ENCODE results near the gene GJA3. TPM values are rescaled to one million over a fixed set of nuclear protein-coding genes. Genes with fewer than 3 reads are reported as not detected.

Gene GJA3
- total RNA-seq, 1 donor from 2014 or later, result 0.59 TPM

DNA sequence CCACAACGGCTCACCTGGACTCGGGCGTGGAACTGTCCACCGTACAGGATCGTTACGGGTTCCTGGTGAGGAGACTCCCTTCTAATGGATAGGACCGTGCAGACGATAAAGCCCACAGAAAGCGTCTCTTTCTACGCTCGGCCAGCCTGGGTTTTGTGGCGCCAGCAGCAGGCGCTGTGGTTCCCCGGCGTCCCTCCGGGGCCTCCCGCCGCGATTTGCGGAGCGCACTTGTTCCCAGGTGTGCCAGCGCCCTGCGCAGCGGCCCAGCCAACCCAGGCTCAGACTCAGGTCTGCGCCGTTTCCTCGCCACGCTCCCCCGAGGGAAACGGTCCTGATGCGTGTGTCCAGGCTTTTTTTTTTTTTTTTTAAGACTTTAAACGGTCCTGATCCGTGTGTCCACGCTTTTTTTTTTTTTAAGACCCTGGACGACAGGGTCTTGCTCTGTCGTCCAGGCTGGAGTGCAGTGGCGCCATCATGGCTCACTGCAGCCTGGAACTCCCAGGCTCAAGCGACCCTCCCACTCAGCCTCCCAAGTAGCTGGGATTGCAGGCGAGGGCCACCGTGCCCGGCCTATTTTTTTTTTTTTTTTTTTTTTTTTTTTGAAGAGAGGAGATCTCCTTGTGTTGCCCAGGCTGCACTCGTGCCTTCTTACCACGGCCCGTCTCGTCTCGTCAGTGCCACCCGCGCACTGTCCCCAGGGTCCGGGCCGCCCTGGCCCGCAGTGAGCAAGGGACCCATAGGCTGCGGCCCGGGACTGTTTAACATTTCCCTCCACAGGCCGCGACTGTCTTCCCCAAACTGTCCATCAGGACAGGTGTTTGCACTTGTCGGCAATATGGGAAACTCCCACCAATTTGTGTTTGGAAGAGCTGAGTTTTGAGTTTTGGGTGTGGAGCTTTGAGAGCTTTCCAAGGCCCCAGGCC lies 23.8 kb downstream of the GJA3 start:
- Mint-ChIP-seq H3K4me3 (ENCODE audit: unreplicated experiment) (no peak overlapping the region), H3K27me3 (ENCODE audit: low read depth, unreplicated experiment) (peaks cover 32% of the 10 kb centered on the region), H3K4me1 (ENCODE audit: low read depth, unreplicated experiment) (no peaks in the 10 kb centered on the region), H3K9me3 (ENCODE audit: unreplicated experiment) (no peaks in the 10 kb centered on the region), H3K27ac (ENCODE audit: unreplicated experiment) (no peak overlapping the region), H3K36me3 (ENCODE audit: low read depth, unreplicated experiment) (no peaks in the 10 kb centered on the region)
- H3K4me3 ChIP-seq (ENCODE audit: insufficient read depth, low read depth, low read length), result no peak overlapping the region
- H3K36me3 ChIP-seq (ENCODE audit: insufficient read depth, low read length), result no peaks in the 10 kb centered on the region
- no peaks in the 10 kb centered on the region for H3K79me2 ChIP-seq (ENCODE audit: insufficient read depth, low read length)
- FAIRE-seq, result no peak
- peaks cover 33% of the 10 kb centered on the region for H3K27me3 ChIP-seq (ENCODE audit: insufficient read depth, low read length)
- H3K4me1 ChIP-seq (ENCODE audit: insufficient read depth, low read length), result no peaks in the 10 kb centered on the region
- no peaks in the 10 kb centered on the region for H3K9me3 ChIP-seq (ENCODE audit: insufficient read depth, low read depth, low read length)
- H2AFZ ChIP-seq (ENCODE audit: low read depth, low read length), result no peak overlapping the region
- TF ChIP-seq, protein P1, sequence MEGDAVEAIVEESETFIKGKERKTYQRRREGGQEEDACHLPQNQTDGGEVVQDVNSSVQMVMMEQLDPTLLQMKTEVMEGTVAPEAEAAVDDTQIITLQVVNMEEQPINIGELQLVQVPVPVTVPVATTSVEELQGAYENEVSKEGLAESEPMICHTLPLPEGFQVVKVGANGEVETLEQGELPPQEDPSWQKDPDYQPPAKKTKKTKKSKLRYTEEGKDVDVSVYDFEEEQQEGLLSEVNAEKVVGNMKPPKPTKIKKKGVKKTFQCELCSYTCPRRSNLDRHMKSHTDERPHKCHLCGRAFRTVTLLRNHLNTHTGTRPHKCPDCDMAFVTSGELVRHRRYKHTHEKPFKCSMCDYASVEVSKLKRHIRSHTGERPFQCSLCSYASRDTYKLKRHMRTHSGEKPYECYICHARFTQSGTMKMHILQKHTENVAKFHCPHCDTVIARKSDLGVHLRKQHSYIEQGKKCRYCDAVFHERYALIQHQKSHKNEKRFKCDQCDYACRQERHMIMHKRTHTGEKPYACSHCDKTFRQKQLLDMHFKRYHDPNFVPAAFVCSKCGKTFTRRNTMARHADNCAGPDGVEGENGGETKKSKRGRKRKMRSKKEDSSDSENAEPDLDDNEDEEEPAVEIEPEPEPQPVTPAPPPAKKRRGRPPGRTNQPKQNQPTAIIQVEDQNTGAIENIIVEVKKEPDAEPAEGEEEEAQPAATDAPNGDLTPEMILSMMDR (IDR thresholded peaks at IDR 0.05; ENCODE audit: insufficient read depth, low read depth, low read length), result peak; percentile 12
- TF ChIP-seq EZH2 (IDR thresholded peaks at IDR 0.05; ENCODE audit: insufficient read depth, low read length), result no peak
- H4K20me1 ChIP-seq (ENCODE audit: insufficient read depth, low read length), result no peaks in the 10 kb centered on the region
- peak overlapping the region; percentile 55 for H3K4me2 ChIP-seq (ENCODE audit: low read length)
- no peak overlapping the region for H3K27ac ChIP-seq (ENCODE audit: low read depth, low read length)
- no peak overlapping the region for H3K9ac ChIP-seq (ENCODE audit: low read length)
- no peak for DNase-seq (ENCODE audit: low read depth)

- Histone ChIP-seq H3K4me1 (ENCODE audit: insufficient read depth, low read length) (no peaks in the 10 kb centered on the region), H3K4me2 (ENCODE audit: low read length) (no peak overlapping the region), H3K27ac (ENCODE audit: low read depth, low read length) (no peak overlapping the region), H2AFZ (ENCODE audit: low read depth, low read length) (no peak overlapping the region), H3K27me3 (ENCODE audit: insufficient read depth, low read length) (peaks cover 15% of the 10 kb centered on the region), H3K4me3 (ENCODE audit: insufficient read depth, low read depth, low read length) (no peak overlapping the region), H4K20me1 (ENCODE audit: insufficient read depth, low read length) (no peaks in the 10 kb centered on the region), H3K9me3 (ENCODE audit: insufficient read depth, low read depth, low read length) (no peaks in the 10 kb centered on the region), H3K36me3 (ENCODE audit: insufficient read depth, low read length) (no peaks in the 10 kb centered on the region), H3K9ac (ENCODE audit: low read length) (no peak overlapping the region), H3K79me2 (ENCODE audit: insufficient read depth, low read length) (no peaks in the 10 kb centered on the region)
- peaks cover 18% of the 10 kb centered on the region for H3K27me3 Mint-ChIP-seq (ENCODE audit: low read depth, unreplicated experiment)
- H3K4me3 Mint-ChIP-seq (ENCODE audit: unreplicated experiment), result no peak overlapping the region
- no peaks in the 10 kb centered on the region for H3K4me1 Mint-ChIP-seq (ENCODE audit: low read depth, unreplicated experiment)
- H3K27ac Mint-ChIP-seq (ENCODE audit: unreplicated experiment), result no peak overlapping the region
- TF ChIP-seq, protein P1 (IDR thresholded peaks at IDR 0.05; ENCODE audit: insufficient read depth, low read depth, low read length), result no peak
- no peak for TF ChIP-seq EZH2 (IDR thresholded peaks at IDR 0.05; ENCODE audit: insufficient read depth, low read length)
- no peak for FAIRE-seq
- DNase-seq (ENCODE audit: low read depth), result no peak
- H3K9me3 Mint-ChIP-seq (ENCODE audit: unreplicated experiment), result no peaks in the 10 kb centered on the region
- H3K36me3 Mint-ChIP-seq (ENCODE audit: low read depth, unreplicated experiment), result no peaks in the 10 kb centered on the region
Measured at GRCh38 chr13:20134732-20135131, 26.1 kb downstream of the GJA3 start.

All from astrocyte (in vitro differentiated cells and primary cell).